ENCODE measurements around the gene ZCCHC17. TPM values are rescaled to one million over a fixed set of nuclear protein-coding genes. Genes with fewer than 3 reads are reported as not detected.

Gene ZCCHC17
- total RNA-seq, 6 donors from 2014 or later: 4.3 to 19.9 (median 17.8) TPM

GRCh38 chr1:31324992-31325391 lies 28.2 kb downstream of the ZCCHC17 start:
- no peaks in the 10 kb centered on the region for H3K9me3 ChIP-seq
- ATAC-seq (ENCODE audit: low FRiP score in 2 of 2) (no peak), DNase-seq (no peak)
- no peaks in the 10 kb centered on the region for H3K27me3 ChIP-seq
- TF ChIP-seq, protein P1, sequence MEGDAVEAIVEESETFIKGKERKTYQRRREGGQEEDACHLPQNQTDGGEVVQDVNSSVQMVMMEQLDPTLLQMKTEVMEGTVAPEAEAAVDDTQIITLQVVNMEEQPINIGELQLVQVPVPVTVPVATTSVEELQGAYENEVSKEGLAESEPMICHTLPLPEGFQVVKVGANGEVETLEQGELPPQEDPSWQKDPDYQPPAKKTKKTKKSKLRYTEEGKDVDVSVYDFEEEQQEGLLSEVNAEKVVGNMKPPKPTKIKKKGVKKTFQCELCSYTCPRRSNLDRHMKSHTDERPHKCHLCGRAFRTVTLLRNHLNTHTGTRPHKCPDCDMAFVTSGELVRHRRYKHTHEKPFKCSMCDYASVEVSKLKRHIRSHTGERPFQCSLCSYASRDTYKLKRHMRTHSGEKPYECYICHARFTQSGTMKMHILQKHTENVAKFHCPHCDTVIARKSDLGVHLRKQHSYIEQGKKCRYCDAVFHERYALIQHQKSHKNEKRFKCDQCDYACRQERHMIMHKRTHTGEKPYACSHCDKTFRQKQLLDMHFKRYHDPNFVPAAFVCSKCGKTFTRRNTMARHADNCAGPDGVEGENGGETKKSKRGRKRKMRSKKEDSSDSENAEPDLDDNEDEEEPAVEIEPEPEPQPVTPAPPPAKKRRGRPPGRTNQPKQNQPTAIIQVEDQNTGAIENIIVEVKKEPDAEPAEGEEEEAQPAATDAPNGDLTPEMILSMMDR (IDR thresholded peaks at IDR 0.05): no peak
- no peak for TF ChIP-seq EP300 (IDR thresholded peaks at IDR 0.05)
- TF ChIP-seq POLR2A (IDR thresholded peaks at IDR 0.05): no peak
- no peak for TF ChIP-seq POLR2AphosphoS5 (IDR thresholded peaks at IDR 0.05)
- no peak overlapping the region for H3K4me3 ChIP-seq
- WGBS, 2 donors: 93 to 100% methylated on average over 1 to 3 of the region's 3 CpGs
- H3K4me1 ChIP-seq: no peaks in the 10 kb centered on the region
- peaks cover 0 to 26% (median 8%) of the 10 kb centered on the region in 4 donors for H3K36me3 ChIP-seq
- H3K27ac ChIP-seq: no peak overlapping the region

DNA sequence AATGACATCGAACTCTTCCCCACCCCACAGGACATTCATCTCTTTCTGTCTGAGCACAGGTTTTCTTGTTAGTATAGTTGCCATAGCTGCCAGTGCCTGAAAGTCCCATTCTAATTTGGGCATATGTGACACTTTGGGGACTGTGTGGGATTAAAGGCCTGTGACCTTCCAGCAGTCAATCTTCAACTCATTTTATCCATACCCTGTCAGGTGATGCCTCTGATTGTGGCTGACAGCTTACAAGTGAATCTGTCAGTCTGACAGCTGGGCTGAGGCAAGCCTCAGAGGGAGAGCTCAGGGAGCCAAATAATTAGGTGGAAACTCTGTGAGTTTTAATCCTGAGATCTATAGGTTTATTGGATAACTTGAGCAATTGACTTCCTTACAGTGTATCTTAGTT lies 29.6 kb downstream of the ZCCHC17 start:
- Histone ChIP-seq H3K27me3 (no peaks in the 10 kb centered on the region), H3K9me3 (no peaks in the 10 kb centered on the region), H3K4me1 (no peaks in the 10 kb centered on the region), H3K27ac (no peak overlapping the region), H3K36me3 (peaks cover 0 to 14% (median 5%) of the 10 kb centered on the region in 4 donors), H3K4me3 (no peak overlapping the region)
- ATAC-seq (ENCODE audit: low FRiP score in 2 of 2) (no peak), DNase-seq (no peak)
- TF ChIP-seq, protein P1 (IDR thresholded peaks at IDR 0.05): no peak
- TF ChIP-seq EP300 (IDR thresholded peaks at IDR 0.05): no peak
- no peak for TF ChIP-seq POLR2A (IDR thresholded peaks at IDR 0.05)
- no peak for TF ChIP-seq POLR2AphosphoS5 (IDR thresholded peaks at IDR 0.05)
- WGBS, 2 donors: 83 to 94% methylated on average over 1 of the region's 1 CpG

DNA sequence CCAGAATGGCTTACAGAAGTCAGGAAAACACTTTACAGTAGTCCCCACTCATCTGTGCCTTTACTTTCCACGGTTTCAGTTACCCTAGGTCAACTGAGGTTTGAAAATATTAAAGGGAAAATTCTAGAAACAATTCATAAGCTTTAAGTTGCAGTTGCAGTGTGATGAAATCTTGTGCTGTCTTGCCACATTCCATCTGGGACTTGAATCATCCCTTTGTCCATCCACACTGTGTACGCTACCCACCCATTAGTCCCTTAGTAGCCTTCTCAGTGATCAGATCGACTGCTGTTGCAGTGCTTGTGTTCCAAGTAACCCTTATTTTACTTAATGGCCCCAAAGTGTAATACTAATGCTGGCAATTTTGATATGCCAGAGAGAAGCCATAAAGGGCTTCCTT lies 30.5 kb downstream of the ZCCHC17 start:
- no peak for ATAC-seq (ENCODE audit: low FRiP score in 2 of 2)
- Histone ChIP-seq H3K4me3 (no peak overlapping the region), H3K36me3 (peaks cover 0 to 13% (median 6%) of the 10 kb centered on the region in 4 donors), H3K27me3 (no peaks in the 10 kb centered on the region), H3K4me1 (no peaks in the 10 kb centered on the region), H3K27ac (no peak overlapping the region), H3K9me3 (no peaks in the 10 kb centered on the region)
- 81 to 90% methylated on average over 3 of the region's 3 CpGs for WGBS, 2 donors
- TF ChIP-seq, protein P1 (IDR thresholded peaks at IDR 0.05): no peak
- DNase-seq: no peak

GRCh38 chr1:31335007-31335406 lies 38.2 kb downstream of the ZCCHC17 start:
- H3K27me3 ChIP-seq: no peaks in the 10 kb centered on the region
- H3K36me3 ChIP-seq: peaks cover 0 to 23% (median 9%) of the 10 kb centered on the region in 4 donors
- no peak for DNase-seq
- no peaks in the 10 kb centered on the region for H3K4me1 ChIP-seq
- TF ChIP-seq, protein P1 (IDR thresholded peaks at IDR 0.05): peak in 4 of 6 experiments; percentile 8 to 32 (median 24)
- TF ChIP-seq POLR2AphosphoS5 (IDR thresholded peaks at IDR 0.05): no peak
- H3K9me3 ChIP-seq: no peaks in the 10 kb centered on the region
- no peak overlapping the region for H3K4me3 ChIP-seq
- no peak for ATAC-seq (ENCODE audit: low FRiP score in 2 of 2)
- no peak overlapping the region for H3K27ac ChIP-seq

- H3K4me3 ChIP-seq: no peak overlapping the region
- H3K27me3 ChIP-seq: no peaks in the 10 kb centered on the region
- TF ChIP-seq POLR2A (IDR thresholded peaks at IDR 0.05): no peak
- TF ChIP-seq POLR2AphosphoS5 (IDR thresholded peaks at IDR 0.05): no peak
- TF ChIP-seq, protein P1 (IDR thresholded peaks at IDR 0.05): no peak
- TF ChIP-seq EP300 (IDR thresholded peaks at IDR 0.05): no peak
- no peak for DNase-seq
- no peaks in the 10 kb centered on the region for H3K4me1 ChIP-seq
- 80 to 89% methylated on average over 10 of the region's 10 CpGs for WGBS, 2 donors
- no peak overlapping the region for H3K27ac ChIP-seq
- peaks cover 0 to 28% (median 6%) of the 10 kb centered on the region in 4 donors for H3K36me3 ChIP-seq
- no peaks in the 10 kb centered on the region for H3K9me3 ChIP-seq
- ATAC-seq (ENCODE audit: low FRiP score in 2 of 2): no peak
Observed at GRCh38 chr1:31336687-31337467, 40.0 kb downstream of the ZCCHC17 start.
